Measurements from ENCODE around the gene RNU7-1. TPM values are rescaled to one million over a fixed set of nuclear protein-coding genes. Genes with fewer than 3 reads are reported as not detected.
A peak's percentile ranks its signal among the peaks of the same experiment; 100 is the strongest.

The RNU7-1 gene
- total and polyA plus RNA-seq, 9 of the 15 experiments (the other 6 are each of a cell fraction or from before 2014, with no cell fraction given) = not detected

DNA sequence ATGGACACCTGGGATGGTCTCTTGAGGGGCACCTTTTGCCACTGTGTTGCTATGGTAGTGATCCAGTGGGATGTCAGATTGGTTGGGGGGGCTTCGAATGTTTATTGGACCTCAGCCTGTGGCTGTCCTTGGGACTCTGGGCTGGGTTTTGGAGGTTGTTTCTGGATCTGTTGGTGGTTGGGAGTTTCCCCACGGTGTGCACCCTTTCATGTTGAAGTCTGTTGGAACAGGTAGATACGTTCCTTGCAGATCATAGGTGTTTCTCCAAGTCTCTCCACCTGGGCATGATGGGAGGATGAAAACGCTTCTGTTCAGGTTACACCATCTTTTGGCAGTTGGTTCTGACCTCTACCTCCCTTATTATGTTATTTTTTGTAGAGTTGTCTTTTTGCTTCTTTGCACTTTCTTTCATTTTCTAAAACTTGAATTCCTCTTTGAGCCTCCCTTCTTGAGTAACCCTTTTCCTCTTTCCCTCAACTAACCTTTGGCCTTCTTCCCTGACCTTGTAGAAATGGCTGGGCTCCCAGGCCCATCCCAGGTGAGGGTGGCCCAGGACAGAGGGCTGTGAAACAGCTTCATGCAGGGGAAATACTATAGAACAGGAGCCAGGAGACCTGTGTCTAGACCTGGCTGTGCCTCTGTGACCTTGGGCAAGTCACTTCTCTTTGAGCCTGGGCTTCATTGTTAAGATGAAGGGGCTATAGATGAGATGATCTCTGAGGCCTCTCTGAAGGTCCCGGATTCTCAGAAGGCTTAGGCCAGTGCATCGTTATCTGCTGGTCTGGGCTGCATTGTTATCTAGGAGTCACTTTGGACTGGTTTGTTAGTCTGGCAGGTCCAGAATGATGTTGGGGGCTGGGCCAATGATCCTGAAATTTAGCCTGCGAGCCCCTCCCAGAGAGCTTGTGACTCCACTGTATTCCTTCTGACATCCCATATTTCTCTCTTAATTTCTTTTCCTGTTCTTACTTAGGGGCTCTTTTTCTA lies 13.9 kb upstream of the RNU7-1 start:
- BruUV-seq (replicated peaks) = no TSS peak
- WGBS (ENCODE audit: insufficient coverage, low coverage, missing lambda C conversion rate) = 8% methylated on average over 7 of the region's 7 CpGs
- ATAC-seq = peak; percentile 64
- peaks cover 42 to 45% of the 10 kb centered on the region in 2 experiments; a peak in 4 of 5 replicates for H3K4me1 ChIP-seq (replicated peaks in 1 of 2; ENCODE audit: control insufficient read depth in 2 of 2, insufficient read depth in 2 of 2, low read length in 2 of 2)
- CTCF ChIA-PET (ENCODE audit: low intra/inter-chr PET ratio) = interaction anchor here (0.6 kb wide), 1 partner anchor 28 kb away, joined by 7 read pairs; no protein-coding TSS in a partner anchor
- H2AFZ ChIP-seq (ENCODE audit: low read depth, low read length) = no peak overlapping the region
- peak; percentile 94 for FAIRE-seq
- in situ Hi-C loops (cut with MboI) (no loop called here), intact Hi-C loops (cut with micrococcal nuclease) (loop anchor here (5.0 kb wide), 1 partner anchor 113 kb away; no protein-coding TSS in a partner anchor)
- no peaks in the 10 kb centered on the region for H3K27me3 ChIP-seq (ENCODE audit: control insufficient read depth in 2 of 2, insufficient read depth in 2 of 2, low read length in 2 of 2)
- H3K27ac ChIP-seq (ENCODE audit: extremely low read depth, low read depth, low read length) = peak overlapping the region; percentile 63
- H3K79me2 ChIP-seq (ENCODE audit: control insufficient read depth, insufficient read depth, low read length) = peaks cover 55% of the 10 kb centered on the region
- POLR2A ChIA-PET = interaction anchor here (0.6 to 8.1 kb wide), 7 partner anchors 8 to 233 kb away, joined by 3 to 61 read pairs (median 4); partner anchors contain the start of genes C12orf57, CDCA3 and RNU7-1
- DNase-seq (ENCODE audit: extremely low read depth in 1 of 4, low spot score in 3 of 4) = peak in 2 of 4 experiments; percentile 67 to 83
- H3K36me3 ChIP-seq (ENCODE audit: control insufficient read depth, insufficient read depth, low read length) = peaks cover 24% of the 10 kb centered on the region; the same call in 2 of the 3 replicates
- peaks cover 4% of the 10 kb centered on the region for H3K9me1 ChIP-seq (ENCODE audit: control insufficient read depth, insufficient read depth, low read length)
- H3K9me3 ChIP-seq (replicated peaks; ENCODE audit: control insufficient read depth, insufficient read depth, low read depth, low read length) = no peaks in the 10 kb centered on the region
- no peaks in the 10 kb centered on the region for H4K20me1 ChIP-seq (replicated peaks; ENCODE audit: control insufficient read depth, insufficient read depth, low read length)
- peak overlapping the region; percentile 87 for H3K4me2 ChIP-seq (ENCODE audit: insufficient read depth, low read length)
- H3K4me3 ChIP-seq = peak overlapping the region; percentile 76
- H3K9ac ChIP-seq (ENCODE audit: insufficient read depth in 1 of 2, low read depth in 2 of 2, low read length in 2 of 2) = peak overlapping the region; percentile 84 to 93; a peak in 3 of 4 replicates
- TF ChIP-seq DPF2 (IDR thresholded peaks at IDR 0.05) (peak; percentile 67; the same call in 1 of the 2 replicates), SMARCA4 (IDR thresholded peaks at IDR 0.05) (peak; percentile 42; the same call in 1 of the 2 replicates), MTA3 (IDR thresholded peaks at IDR 0.05; ENCODE audit: borderline replicate concordance) (0 out of 2 replicates have a peak, but pooled peaks have one; percentile 20), SIX5 (IDR thresholded peaks at IDR 0.05; ENCODE audit: borderline replicate concordance in 1 of 2, insufficient read depth in 1 of 2, low read depth in 1 of 2, low read length in 2 of 2) (no peak), CREM (IDR thresholded peaks at IDR 0.05; ENCODE audit: low read depth) (0 out of 2 replicates have a peak, but pooled peaks have one; percentile 14), MED1 (CRISPR knock-in tag; IDR thresholded peaks at IDR 0.05; ENCODE audit: borderline replicate concordance) (no peak), HDAC2 (IDR thresholded peaks at IDR 0.05) (0 out of 2 replicates have a peak, but pooled peaks have one; percentile 64), U2AF2 (optimal IDR thresholded peaks at IDR 0.05; ENCODE audit: low read depth, low read length) (no peak), RBM15 (IDR thresholded peaks at IDR 0.05; ENCODE audit: insufficient read depth, low read length) (no peak), EHMT2 (IDR thresholded peaks at IDR 0.05) (no peak), FOXA1 (IDR thresholded peaks at IDR 0.05; ENCODE audit: borderline replicate concordance) (no peak), HMBOX1 (IDR thresholded peaks at IDR 0.05) (peak; percentile 82), SRSF7 (optimal IDR thresholded peaks at IDR 0.05; ENCODE audit: low read depth, low read length) (no peak), ZNF239 (CRISPR knock-in tag; IDR thresholded peaks at IDR 0.05) (no peak)
- TF ChIP-seq, protein P1, sequence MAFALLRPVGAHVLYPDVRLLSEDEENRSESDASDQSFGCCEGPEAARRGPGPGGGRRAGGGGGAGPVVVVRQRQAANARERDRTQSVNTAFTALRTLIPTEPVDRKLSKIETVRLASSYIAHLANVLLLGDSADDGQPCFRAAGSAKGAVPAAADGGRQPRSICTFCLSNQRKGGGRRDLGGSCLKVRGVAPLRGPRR (CRISPR knock-in tag; IDR thresholded peaks at IDR 0.05) = no peak
- TF ChIP-seq, protein P2, sequence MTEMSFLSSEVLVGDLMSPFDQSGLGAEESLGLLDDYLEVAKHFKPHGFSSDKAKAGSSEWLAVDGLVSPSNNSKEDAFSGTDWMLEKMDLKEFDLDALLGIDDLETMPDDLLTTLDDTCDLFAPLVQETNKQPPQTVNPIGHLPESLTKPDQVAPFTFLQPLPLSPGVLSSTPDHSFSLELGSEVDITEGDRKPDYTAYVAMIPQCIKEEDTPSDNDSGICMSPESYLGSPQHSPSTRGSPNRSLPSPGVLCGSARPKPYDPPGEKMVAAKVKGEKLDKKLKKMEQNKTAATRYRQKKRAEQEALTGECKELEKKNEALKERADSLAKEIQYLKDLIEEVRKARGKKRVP (CRISPR knock-in tag; IDR thresholded peaks at IDR 0.05) = no peak
- TF ChIP-seq, protein P3, sequence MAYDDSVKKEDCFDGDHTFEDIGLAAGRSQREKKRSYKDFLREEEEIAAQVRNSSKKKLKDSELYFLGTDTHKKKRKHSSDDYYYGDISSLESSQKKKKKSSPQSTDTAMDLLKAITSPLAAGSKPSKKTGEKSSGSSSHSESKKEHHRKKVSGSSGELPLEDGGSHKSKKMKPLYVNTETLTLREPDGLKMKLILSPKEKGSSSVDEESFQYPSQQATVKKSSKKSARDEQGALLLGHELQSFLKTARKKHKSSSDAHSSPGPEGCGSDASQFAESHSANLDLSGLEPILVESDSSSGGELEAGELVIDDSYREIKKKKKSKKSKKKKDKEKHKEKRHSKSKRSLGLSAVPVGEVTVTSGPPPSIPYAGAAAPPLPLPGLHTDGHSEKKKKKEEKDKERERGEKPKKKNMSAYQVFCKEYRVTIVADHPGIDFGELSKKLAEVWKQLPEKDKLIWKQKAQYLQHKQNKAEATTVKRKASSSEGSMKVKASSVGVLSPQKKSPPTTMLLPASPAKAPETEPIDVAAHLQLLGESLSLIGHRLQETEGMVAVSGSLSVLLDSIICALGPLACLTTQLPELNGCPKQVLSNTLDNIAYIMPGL (CRISPR knock-in tag; IDR thresholded peaks at IDR 0.05) = no peak

All from K562 (cell line).